B cell (primary cell): ENCODE results near the gene PNISR. TPM values are rescaled to one million over a fixed set of nuclear protein-coding genes. Genes with fewer than 3 reads are reported as not detected.

Source experiments
- ATAC-seq: fragments of 200-7000 bp; cut with Tn5 transposase; one replicate; pipeline ENCODE4 v1.10.0; 2021; ENCODE audit warnings: low read depth, mild to moderate bottlenecking, moderate number of reproducible peaks, moderate library complexity
- CTCF ChIA-PET: fragments of 350-600 bp; sonication (Branson Sonifier 250); formaldehyde crosslinking; loops from one replicate; lab custom pipeline; 2021; ENCODE audit warnings: antibody characterized with exemption, inconsistent platforms; lab: Charles Lee
- POLR2A ChIA-PET: fragments of 350-600 bp; sonication (Branson Sonifier 250); formaldehyde crosslinking; loops from one replicate; lab custom pipeline; 2021; ENCODE audit warnings: antibody characterized with exemption; lab: Charles Lee
- DNase-seq: peaks from one replicate; pipeline ENCODE4 v3.0.0; 2013
- H2AFZ ChIP-seq: 2 replicates; pipeline ENCODE4 v1.6.1; 2012; ENCODE audit warnings: mild to moderate bottlenecking, low read depth, low read length; ENCODE audit not compliant: insufficient read depth, poor library complexity, severe bottlenecking
- H3K27ac ChIP-seq, 2 donors: 1 replicate in 1 of 2; 2 replicates in 1 of 2; pipeline ENCODE4 v1.5.1; 2012 to 2013; ENCODE audit warnings: low read length in 2 of 2, mild to moderate bottlenecking in 2 of 2, moderate library complexity in 1 of 2
- H3K27me3 ChIP-seq, 4 experiments: fragments of 200-600 bp in 1 of 4; sonication (generic) in 1 of 4; replicated peaks in 1 of 4; 1 replicate in 2 of 4; 2 replicates in 2 of 4; pipeline versions ENCODE4 v1.6.1 to v1.7.0; 2013 to 2016; ENCODE audit warnings: low read length in 3 of 4, mild to moderate bottlenecking in 2 of 4, mixed read lengths in 1 of 4, moderate library complexity in 1 of 4; ENCODE audit not compliant: insufficient read depth in 4 of 4, control insufficient read depth in 3 of 4; ENCODE audit errors: control extremely low read depth in 1 of 4
- H3K36me3 ChIP-seq, 2 experiments: replicated peaks in 1 of 2; 1 replicate in 1 of 2; 2 replicates in 1 of 2; pipeline versions ENCODE4 v1.6.1 to v1.7.1; 2013; ENCODE audit warnings: low read length in 1 of 2; ENCODE audit not compliant: insufficient read depth in 2 of 2, control insufficient read depth in 1 of 2; ENCODE audit errors: control extremely low read depth in 1 of 2, extremely low read depth in 1 of 2
- H3K4me1 ChIP-seq, 2 donors: fragments of 200-600 bp in 1 of 2; sonication (generic) in 1 of 2; 1 replicate in 1 of 2; 2 replicates in 1 of 2; pipeline versions ENCODE4 v1.5.1 to v1.6.1; 2013 to 2017; ENCODE audit warnings: low read length in 2 of 2; ENCODE audit not compliant: control insufficient read depth in 2 of 2, insufficient read depth in 2 of 2
- H3K4me2 ChIP-seq: replicated peaks from 2 replicates; pipeline ENCODE3; 2012; ENCODE audit warnings: mild to moderate bottlenecking, low read depth, low read length; ENCODE audit not compliant: poor library complexity, severe bottlenecking
- H3K4me3 ChIP-seq, 5 experiments: fragments of 200-600 bp in 1 of 5; sonication (generic) in 1 of 5; 1 replicate in 3 of 5; 2 replicates in 2 of 5; pipeline versions ENCODE4 v1.5.1 to v1.7.0; 2011 to 2016; ENCODE audit warnings: low read length in 4 of 5, mild to moderate bottlenecking in 4 of 5, low read depth in 2 of 5, control low read depth in 1 of 5, moderate library complexity in 1 of 5; ENCODE audit not compliant: insufficient read depth in 1 of 5; ENCODE audit errors: control extremely low read depth in 1 of 5, extremely low read depth in 1 of 5
- H3K79me2 ChIP-seq: fragments of 200-600 bp; sonication (generic); one replicate; pipeline ENCODE4 v1.6.0; 2016; ENCODE audit warnings: low read length; ENCODE audit not compliant: control insufficient read depth, insufficient read depth
- H3K9ac ChIP-seq: fragments of 200-600 bp; sonication (generic); 2 replicates; pipeline ENCODE4 v1.6.1; 2017; ENCODE audit warnings: mild to moderate bottlenecking, low read length, moderate library complexity
- H3K9me3 ChIP-seq, 3 donors: one replicate each; pipeline versions ENCODE4 v1.6.1 to v1.7.1; 2013; ENCODE audit warnings: low read length in 2 of 3; ENCODE audit not compliant: control insufficient read depth in 2 of 3, insufficient read depth in 1 of 3; ENCODE audit errors: control extremely low read depth in 1 of 3
- H4K20me1 ChIP-seq: 2 replicates; pipeline ENCODE4 v1.6.0; 2012; ENCODE audit warnings: mild to moderate bottlenecking, low read length; ENCODE audit not compliant: insufficient read depth, control insufficient read depth, poor library complexity, severe bottlenecking
- H3K27ac Mint-ChIP-seq: one replicate; pipeline ENCODE4 v1.8.0; 2021; ENCODE audit warnings: mixed read lengths
- H3K27me3 Mint-ChIP-seq: one replicate; pipeline ENCODE4 v1.8.0; 2021; ENCODE audit warnings: mixed read lengths
- H3K4me1 Mint-ChIP-seq: one replicate; pipeline ENCODE4 v1.8.0; 2021; ENCODE audit warnings: mixed read lengths
- H3K4me3 Mint-ChIP-seq: one replicate; pipeline ENCODE4 v1.8.0; 2021; ENCODE audit warnings: mixed read lengths
- H3K9me3 Mint-ChIP-seq: one replicate; pipeline ENCODE4 v1.8.0; 2022; ENCODE audit warnings: mixed read lengths; ENCODE audit not compliant: insufficient read depth
- CTCF ChIP-seq: fragments of 200-600 bp; IDR thresholded peaks from one replicate; pipeline ENCODE4 v1.8.0; 2022; ENCODE audit warnings: antibody characterized with exemption, mild to moderate bottlenecking
- EZH2 ChIP-seq: IDR thresholded peaks from 2 replicates; pipeline ENCODE4 v1.6.1; 2012; ENCODE audit warnings: borderline replicate concordance, low read depth, mild to moderate bottlenecking, moderate library complexity, low read length; ENCODE audit not compliant: insufficient read depth, poor library complexity, severe bottlenecking
- WGBS: methylation state at CpG from one replicate; pipeline ENCODE4 v1.1.5; 2013; ENCODE audit warnings: missing lambda C conversion rate; ENCODE audit not compliant: insufficient coverage; 5-methylcytosine and 5-hydroxymethylcytosine counted together
- intact Hi-C: fragments of 100-400 bp; cut with micrococcal nuclease; formaldehyde crosslinking; loops from one replicate; pipeline ENCODE4 v1.10.0; 2022
- polyA plus RNA-seq: library from polyadenylated mRNA; depleted of rRNA; stranded (reverse); fragments of >200 nt; gene quantifications from 2 replicates; pipeline ENCODE4 v1.2.3, GENCODE V29; 2012
- total RNA-seq, 2 donors: library from RNA; stranded (reverse); fragments of 120-200 nt in 1 of 2; gene quantifications; 1 replicate in 1 of 2; 2 replicates in 1 of 2; pipeline versions ENCODE4 v1.2.3 to v1.2.4, GENCODE V29; 2013 to 2022

The PNISR gene
- total and polyA plus RNA-seq, 2 donors (not counting 1 experiment from before 2014, with no cell fraction given) = 84.5 to 403 TPM

- H3K27me3 Mint-ChIP-seq = no peaks in the 10 kb centered on the region
- no peak overlapping the region for H3K4me2 ChIP-seq
- WGBS = 100% methylated on average over 1 of the region's 2 CpGs
- no peaks in the 10 kb centered on the region for H4K20me1 ChIP-seq
- H2AFZ ChIP-seq = no peak overlapping the region
- intact Hi-C loops = no loop called here
- no peaks in the 10 kb centered on the region for H3K79me2 ChIP-seq
- no peak overlapping the region for H3K4me3 ChIP-seq
- CTCF ChIA-PET = interaction anchor here (0.7 to 1.3 kb wide), 3 partner anchors 9 to 288 kb away, joined by 3 to 6 read pairs (median 4); no protein-coding TSS in a partner anchor
- DNase-seq = peak; percentile 25
- H3K27ac ChIP-seq = peak overlapping the region in 1 of 2 donors; percentile 33
- POLR2A ChIA-PET = interaction anchor here (0.5 kb wide), 1 partner anchor 35 kb away, joined by 8 read pairs; no protein-coding TSS in a partner anchor
- H3K27ac Mint-ChIP-seq = no peak overlapping the region
- H3K4me3 Mint-ChIP-seq = no peak overlapping the region
- no peak for ATAC-seq
- no peaks in the 10 kb centered on the region for H3K27me3 ChIP-seq
- no peak overlapping the region for H3K9ac ChIP-seq
- H3K36me3 ChIP-seq = peaks cover 0 to 6% of the 10 kb centered on the region in 2 experiments
- peaks cover 2% of the 10 kb centered on the region for H3K9me3 Mint-ChIP-seq
- no peaks in the 10 kb centered on the region for H3K4me1 ChIP-seq
- no peaks in the 10 kb centered on the region for H3K9me3 ChIP-seq
- no peaks in the 10 kb centered on the region for H3K4me1 Mint-ChIP-seq
- TF ChIP-seq EZH2 = no peak
- TF ChIP-seq CTCF = no peak
These were observed 33.2 kb upstream of the PNISR start for GRCh38 chr6:99458319-99458718.

GRCh38 chr6:99446076-99446475 is 21.0 kb upstream of the PNISR start:
- H3K79me2 ChIP-seq = peaks cover 7% of the 10 kb centered on the region
- peaks cover 0 to 4% (median 0%) of the 10 kb centered on the region in 3 donors for H3K9me3 ChIP-seq
- peaks cover 0 to 11% of the 10 kb centered on the region in 2 donors for H3K4me1 ChIP-seq
- no peak overlapping the region for H3K4me3 ChIP-seq
- no peak for ATAC-seq
- Mint-ChIP-seq H3K4me1 (peaks cover 18% of the 10 kb centered on the region), H3K9me3 (no peaks in the 10 kb centered on the region), H3K4me3 (no peak overlapping the region), H3K27ac (no peak overlapping the region), H3K27me3 (no peaks in the 10 kb centered on the region)
- 76% methylated on average over 3 of the region's 4 CpGs for WGBS
- ChIA-PET POLR2A (no interaction called here), CTCF (interaction anchor here (1.1 to 1.2 kb wide), 2 partner anchors 12 to 14 kb away, joined by 3 to 6 read pairs; no protein-coding TSS in a partner anchor)
- no peak overlapping the region for H3K4me2 ChIP-seq
- TF ChIP-seq CTCF = no peak
- no peak for TF ChIP-seq EZH2
- no peak overlapping the region for H3K9ac ChIP-seq
- peaks cover 0 to 3% of the 10 kb centered on the region in 2 experiments for H3K36me3 ChIP-seq
- intact Hi-C loops = no loop called here
- no peaks in the 10 kb centered on the region for H4K20me1 ChIP-seq
- H3K27me3 ChIP-seq = no peaks in the 10 kb centered on the region
- no peak overlapping the region for H3K27ac ChIP-seq
- H2AFZ ChIP-seq = no peak overlapping the region
- DNase-seq = no peak
